Mammary microvascular endothelial cell (primary cell): ENCODE measurements around the gene CCDC80. TPM values are rescaled to one million over a fixed set of nuclear protein-coding genes. Genes with fewer than 3 reads are reported as not detected.

Experiments
- total RNA-seq: library from RNA; depleted of rRNA; stranded (reverse); fragments of >200 nt; gene quantifications from 2 replicates; pipeline ENCODE4 v1.2.3, GENCODE V29; 2015

CCDC80 gene
- total RNA-seq = 5.4 and 6.0 TPM in 2 replicates

DNA sequence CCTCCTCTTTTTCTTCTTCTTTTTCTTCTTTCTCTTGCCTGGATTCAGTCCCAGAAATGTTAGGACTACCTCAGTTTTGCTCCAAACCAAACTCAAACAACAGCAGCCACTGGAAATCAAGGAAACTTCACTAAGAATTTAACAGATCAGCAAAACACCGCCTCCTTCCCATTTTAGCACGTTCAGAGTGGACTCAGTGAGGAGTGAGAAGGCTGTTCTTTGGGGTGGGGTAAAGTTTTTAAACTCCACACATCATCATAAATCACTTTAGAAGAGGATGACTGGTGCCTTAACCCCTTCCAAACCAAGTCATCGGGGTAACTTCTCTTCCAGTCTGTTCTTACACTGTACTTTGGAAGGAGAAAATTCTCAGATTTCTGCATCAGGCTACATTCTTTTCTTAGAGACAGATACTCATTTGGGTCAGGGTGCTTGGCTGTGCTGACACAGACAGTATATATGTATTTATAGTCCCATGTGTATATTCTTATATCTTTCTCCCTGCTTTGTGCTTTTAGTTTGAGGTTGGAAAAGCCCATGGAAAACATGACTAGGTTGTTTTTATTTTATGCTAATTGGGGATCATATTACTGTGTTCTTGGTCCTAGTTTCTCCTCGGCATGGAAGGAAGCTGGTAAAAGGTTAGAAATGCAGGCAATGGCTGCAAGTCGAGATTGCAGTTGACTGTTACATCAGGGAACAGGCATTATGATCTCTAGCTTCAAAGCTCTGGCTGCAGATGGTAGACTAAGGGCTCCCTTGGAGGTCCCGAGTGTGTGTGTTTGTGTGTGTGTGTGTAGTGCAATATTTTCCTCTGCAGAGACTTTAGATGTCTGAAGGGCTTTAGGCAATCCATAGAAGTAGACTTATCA is at the start of gene CCDC80:
TSS of gene CCDC80 (minus strand) at position 214 of the 872 bp plus-strand sequence. CDS start 1,238 bp downstream, outside the sequence.

DNA sequence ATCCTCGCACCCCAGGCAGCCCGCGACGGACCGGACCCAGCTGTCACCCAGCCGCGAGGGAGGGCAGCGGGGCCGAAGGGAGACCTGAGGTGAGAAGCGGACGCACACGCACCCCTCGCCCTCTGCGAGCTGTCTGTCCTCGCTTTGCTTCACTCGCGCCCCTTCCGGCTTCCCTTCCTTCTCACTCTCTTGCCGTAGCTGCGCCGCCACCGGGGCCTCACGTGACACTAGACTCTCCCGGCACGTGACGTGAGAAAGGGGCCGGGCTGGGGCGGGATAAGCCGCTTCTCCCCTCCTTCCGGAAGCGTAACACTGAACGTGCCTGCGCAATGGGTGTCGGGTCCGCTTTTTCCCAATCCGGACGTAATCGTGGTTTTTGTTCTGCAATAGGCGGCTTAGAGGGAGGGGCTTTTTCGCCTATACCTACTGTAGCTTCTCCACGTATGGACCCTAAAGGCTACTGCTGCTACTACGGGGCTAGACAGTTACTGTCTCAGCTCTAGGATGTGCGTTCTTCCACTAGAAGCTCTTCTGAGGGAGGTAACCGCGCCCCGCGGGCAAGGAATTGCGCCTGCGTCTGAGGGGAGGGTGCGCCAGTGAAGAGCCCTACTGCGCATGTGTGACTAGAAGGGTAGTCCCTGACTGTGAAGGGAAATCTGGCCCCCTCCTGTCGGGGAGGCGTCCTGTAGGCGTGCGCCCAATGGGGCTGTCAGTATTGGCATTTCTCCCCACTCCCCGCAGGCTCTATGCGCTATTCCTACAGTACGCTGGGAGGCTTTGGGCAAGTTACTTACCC is 79.0 kb downstream of the CCDC80 start, which contains the start of the genes ATG3 and SLC35A5:
TSS of gene ATG3 (minus strand) at position 229 of the 796 bp plus-strand sequence. CDS start 434 bp downstream, outside the sequence.
TSS of gene SLC35A5 (plus strand) at position 312 of the 796 bp plus-strand sequence. CDS start 1,359 bp downstream, outside the sequence.

Other genes with a start within 250 kb of the CCDC80 start
- gene BTLA, start 141.7 kb downstream of the CCDC80 start, total RNA-seq = not detected in 2 replicates
- 61.7 and 66.6 TPM in 2 replicates for gene ATG3, start 79.2 kb downstream of the CCDC80 start, total RNA-seq
- gene SLC35A5, start 79.1 kb downstream of the CCDC80 start, total RNA-seq = 18.9 and 33.6 TPM in 2 replicates
- not detected in 2 replicates for gene CD200R1L, start 205.7 kb upstream of the CCDC80 start, total RNA-seq